Mesenchymal stem cell (in vitro differentiated cells and primary cell): Measurements from ENCODE around the gene SEC11A.
A peak's percentile ranks its signal among the peaks of the same experiment; 100 is the strongest.

Experiments used
- DNase-seq: peaks from one replicate; pipeline ENCODE4 v3.0.0-alpha.2; 2013
- H2AFZ ChIP-seq: one replicate; pipeline ENCODE4 v1.6.1; 2013; ENCODE audit warnings: low read depth, mild to moderate bottlenecking, control low read depth, inconsistent platforms, low read length, moderate library complexity
- H2AK5ac ChIP-seq: 2 replicates; pipeline ENCODE4 v1.6.1; 2013; ENCODE audit warnings: low read length, moderate library complexity, mild to moderate bottlenecking, inconsistent platforms; ENCODE audit not compliant: severe bottlenecking
- H2BK120ac ChIP-seq: one replicate; pipeline ENCODE4 v1.6.1; 2013; ENCODE audit warnings: low read depth, mild to moderate bottlenecking, inconsistent platforms, low read length, moderate library complexity
- H2BK12ac ChIP-seq, 2 experiments: one replicate each; pipeline ENCODE4 v1.6.1; 2013; ENCODE audit warnings: inconsistent platforms in 2 of 2, low read length in 2 of 2, mild to moderate bottlenecking in 2 of 2, moderate library complexity in 2 of 2, control low read depth in 1 of 2
- H2BK15ac ChIP-seq: one replicate; pipeline ENCODE4 v1.6.1; 2013; ENCODE audit warnings: mild to moderate bottlenecking, low read depth, inconsistent platforms; ENCODE audit not compliant: poor library complexity, severe bottlenecking
- H2BK5ac ChIP-seq: 2 replicates; pipeline ENCODE4 v1.6.1; 2013; ENCODE audit warnings: low read depth, mild to moderate bottlenecking, low read length, control low read depth, inconsistent platforms; ENCODE audit not compliant: poor library complexity, severe bottlenecking
- H3K14ac ChIP-seq, 2 experiments: one replicate each; pipeline ENCODE4 v1.6.1; 2013; ENCODE audit warnings: inconsistent platforms in 2 of 2, low read length in 2 of 2, control low read depth in 1 of 2, mild to moderate bottlenecking in 1 of 2, moderate library complexity in 1 of 2
- H3K18ac ChIP-seq, 2 experiments: one replicate each; pipeline ENCODE4 v1.6.1; 2013; ENCODE audit warnings: inconsistent platforms in 2 of 2, low read length in 2 of 2, control low read depth in 1 of 2, low read depth in 1 of 2, mild to moderate bottlenecking in 1 of 2
- H3K23ac ChIP-seq, 2 experiments: one replicate each; pipeline ENCODE4 v1.6.1; 2013; ENCODE audit warnings: inconsistent platforms in 2 of 2, low read length in 2 of 2, mild to moderate bottlenecking in 2 of 2, moderate library complexity in 2 of 2, control low read depth in 1 of 2
- H3K27ac ChIP-seq: 2 replicates; pipeline ENCODE4 v1.5.1; 2013; ENCODE audit warnings: mild to moderate bottlenecking, moderate library complexity, low read length, control low read depth, inconsistent platforms; ENCODE audit not compliant: poor library complexity, severe bottlenecking
- H3K27me3 ChIP-seq, 2 experiments: 2 replicates each; pipeline versions ENCODE4 v1.6.1 to v1.7.0; 2013; ENCODE audit warnings: low read length in 2 of 2, mild to moderate bottlenecking in 2 of 2, moderate library complexity in 2 of 2, control low read depth in 1 of 2, inconsistent platforms in 1 of 2; ENCODE audit not compliant: control insufficient read depth in 1 of 2, insufficient read depth in 1 of 2
- H3K36me3 ChIP-seq, 2 experiments: 2 replicates each; pipeline versions ENCODE4 v1.6.1 to v1.7.0; 2013; ENCODE audit warnings: low read length in 2 of 2, control low read depth in 1 of 2, inconsistent platforms in 1 of 2, low read depth in 1 of 2, mild to moderate bottlenecking in 1 of 2; ENCODE audit not compliant: insufficient read depth in 2 of 2, control insufficient read depth in 1 of 2
- H3K4ac ChIP-seq, 2 experiments: one replicate each; pipeline ENCODE4 v1.6.1; 2013; ENCODE audit warnings: inconsistent platforms in 2 of 2, low read length in 2 of 2, mild to moderate bottlenecking in 2 of 2, moderate library complexity in 2 of 2, control low read depth in 1 of 2, low read depth in 1 of 2
- H3K4me1 ChIP-seq: 2 replicates; pipeline ENCODE4 v1.6.1; 2013; ENCODE audit warnings: low read depth, low read length, control low read depth; ENCODE audit not compliant: control insufficient read depth, insufficient read depth
- H3K4me2 ChIP-seq: 2 replicates; pipeline ENCODE4 v1.6.1; 2013; ENCODE audit warnings: low read length, mild to moderate bottlenecking, inconsistent platforms; ENCODE audit not compliant: poor library complexity, severe bottlenecking
- H3K4me3 ChIP-seq, 2 experiments: 2 replicates each; pipeline versions ENCODE4 v1.5.1 to v1.7.0; 2013; ENCODE audit warnings: low read length in 2 of 2, mild to moderate bottlenecking in 2 of 2, control low read depth in 1 of 2, low read depth in 1 of 2; ENCODE audit not compliant: insufficient read depth in 1 of 2
- H3K79me1 ChIP-seq: replicated peaks from 2 replicates; pipeline ENCODE4 v1.6.1; 2013; ENCODE audit warnings: mild to moderate bottlenecking, control low read depth, low read length, inconsistent platforms; ENCODE audit not compliant: poor library complexity, severe bottlenecking
- H3K9ac ChIP-seq: 2 replicates; pipeline ENCODE4 v1.7.0; 2013; ENCODE audit warnings: mild to moderate bottlenecking, low read length, moderate library complexity
- H3K9me3 ChIP-seq: 2 replicates; pipeline ENCODE4 v1.7.0; 2013; ENCODE audit warnings: mild to moderate bottlenecking, low read length; ENCODE audit not compliant: control insufficient read depth
- H4K8ac ChIP-seq: one replicate; pipeline ENCODE4 v1.6.1; 2013; ENCODE audit warnings: inconsistent platforms, mild to moderate bottlenecking, low read length, moderate library complexity
- H4K91ac ChIP-seq: one replicate; pipeline ENCODE4 v1.6.1; 2013; ENCODE audit warnings: mild to moderate bottlenecking, low read length, inconsistent platforms
- WGBS: methylation state at CpG from one replicate; pipeline ENCODE4 v1.1.7; 2013; ENCODE audit warnings: mixed read lengths; 5-methylcytosine and 5-hydroxymethylcytosine counted together

The SEC11A gene

DNA sequence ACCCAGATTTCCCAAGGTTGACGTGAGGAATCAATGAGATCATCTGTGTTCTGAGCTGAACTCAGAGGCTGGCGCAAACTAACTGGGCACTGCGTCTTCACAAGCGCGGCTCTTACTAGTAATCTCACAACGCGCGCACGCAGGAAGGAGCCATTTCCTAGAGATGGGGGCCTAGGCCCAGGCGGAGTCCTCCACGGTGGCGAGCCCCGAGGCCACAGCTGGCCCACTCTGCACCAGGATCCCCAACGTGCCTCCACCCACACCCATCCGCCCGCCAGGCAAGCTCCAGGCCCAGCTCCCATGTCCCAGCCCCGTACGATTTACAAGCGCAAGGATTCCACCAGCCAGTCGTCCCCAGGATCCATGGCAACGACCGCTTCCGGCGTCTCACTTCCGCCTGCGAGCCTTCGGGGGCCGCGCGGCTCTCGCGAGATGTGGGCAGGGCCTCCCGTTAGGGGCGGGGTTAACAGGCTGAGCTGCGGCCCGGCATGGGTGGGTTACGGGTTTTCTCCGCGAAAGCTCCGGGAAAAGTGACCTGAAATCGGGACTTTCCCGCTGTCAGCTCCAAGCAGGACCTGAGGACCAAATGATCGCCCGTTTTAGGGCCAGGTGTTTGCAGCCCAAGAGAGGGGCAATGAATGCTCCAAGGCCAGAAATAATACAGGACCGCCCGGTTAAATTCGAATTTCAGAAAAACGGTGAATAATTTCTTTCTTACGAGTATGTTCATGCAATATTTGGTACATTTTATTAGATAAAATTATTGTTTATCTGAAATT, 61.8 kb downstream of the SEC11A start, which contains the start of gene WDR73:
WDR73 (minus strand) TSS at position 374 of the 779 bp plus-strand sequence; CDS start at position 365, 9 bp downstream.
- peak within 1 kb of the TSS; percentile 95 to 97 for H3K4me3 ChIP-seq
- peak within 1 kb of the TSS; percentile 88 for H2AK5ac ChIP-seq
- peak within 1 kb of the TSS; percentile 95 to 99 for H3K18ac ChIP-seq
- DNase-seq = peak; percentile 96
- H3K14ac ChIP-seq = peak within 1 kb of the TSS in 1 of 2 experiments; percentile 100
- H2BK15ac ChIP-seq = peak within 1 kb of the TSS; percentile 91
- no peaks in the 10 kb centered on the region for H3K27me3 ChIP-seq
- H2BK5ac ChIP-seq = no peak within 1 kb of the TSS
- H3K4me1 ChIP-seq = peaks cover 25% of the 10 kb centered on the region
- no peaks in the 10 kb centered on the region for H3K9me3 ChIP-seq
- peak within 1 kb of the TSS; percentile 90 for H3K4me2 ChIP-seq
- peak within 1 kb of the TSS; percentile 94 for H2AFZ ChIP-seq
- H3K36me3 ChIP-seq = peaks cover 26 to 28% of the 10 kb centered on the region in 2 experiments
- peaks cover 21% of the 10 kb centered on the region for H3K79me1 ChIP-seq
- H2BK12ac ChIP-seq = no peak within 1 kb of the TSS
- H3K27ac ChIP-seq = peak within 1 kb of the TSS; percentile 94
- peak within 1 kb of the TSS; percentile 86 to 94 for H3K4ac ChIP-seq
- H4K91ac ChIP-seq = peak within 1 kb of the TSS; percentile 86
- peak within 1 kb of the TSS; percentile 97 for H4K8ac ChIP-seq
- peak within 1 kb of the TSS; percentile 95 for H3K9ac ChIP-seq
- peak within 1 kb of the TSS in 1 of 2 experiments; percentile 63 for H3K23ac ChIP-seq
- no peak within 1 kb of the TSS for H2BK120ac ChIP-seq
- WGBS = under 1% methylated on average over 44 of the region's 49 CpGs

DNA sequence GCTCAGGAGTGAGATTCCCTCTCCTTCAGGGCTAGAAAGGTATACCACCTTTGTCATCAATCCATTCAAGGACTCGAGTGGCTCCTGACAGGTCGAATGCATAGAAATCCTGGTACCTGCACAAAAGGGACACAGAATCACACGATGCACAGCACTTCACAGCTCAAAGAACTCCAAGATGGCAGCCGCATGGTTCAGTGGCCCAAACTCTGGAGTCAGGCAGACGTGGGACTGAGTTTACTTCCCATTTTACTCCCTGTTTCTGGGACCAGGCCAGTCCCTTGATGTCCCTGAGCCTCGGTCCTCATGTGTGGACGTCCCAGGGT, 62.4 kb downstream of the SEC11A start:
- peak overlapping the region; percentile 97 for H4K8ac ChIP-seq
- H3K4ac ChIP-seq = peak overlapping the region; percentile 6 to 86
- no peak overlapping the region for H3K14ac ChIP-seq
- H3K4me3 ChIP-seq = peak overlapping the region; percentile 95 to 97
- no peaks in the 10 kb centered on the region for H3K9me3 ChIP-seq
- H2BK15ac ChIP-seq = no peak overlapping the region
- H3K4me2 ChIP-seq = peak overlapping the region; percentile 90
- 47% methylated on average over 7 of the region's 7 CpGs for WGBS
- peaks cover 29 to 34% of the 10 kb centered on the region in 2 experiments for H3K36me3 ChIP-seq
- DNase-seq = no peak
- H3K4me1 ChIP-seq = peaks cover 22% of the 10 kb centered on the region
- no peak overlapping the region for H2BK120ac ChIP-seq
- H2BK5ac ChIP-seq = no peak overlapping the region
- H3K27me3 ChIP-seq = no peaks in the 10 kb centered on the region
- peak overlapping the region; percentile 95 to 99 for H3K18ac ChIP-seq
- no peak overlapping the region for H3K23ac ChIP-seq
- H2BK12ac ChIP-seq = no peak overlapping the region
- peak overlapping the region; percentile 94 for H2AFZ ChIP-seq
- H2AK5ac ChIP-seq = peak overlapping the region; percentile 88
- peak overlapping the region; percentile 84 for H3K27ac ChIP-seq
- peaks cover 24% of the 10 kb centered on the region for H3K79me1 ChIP-seq
- H3K9ac ChIP-seq = peak overlapping the region; percentile 95
- peak overlapping the region; percentile 86 for H4K91ac ChIP-seq

DNA sequence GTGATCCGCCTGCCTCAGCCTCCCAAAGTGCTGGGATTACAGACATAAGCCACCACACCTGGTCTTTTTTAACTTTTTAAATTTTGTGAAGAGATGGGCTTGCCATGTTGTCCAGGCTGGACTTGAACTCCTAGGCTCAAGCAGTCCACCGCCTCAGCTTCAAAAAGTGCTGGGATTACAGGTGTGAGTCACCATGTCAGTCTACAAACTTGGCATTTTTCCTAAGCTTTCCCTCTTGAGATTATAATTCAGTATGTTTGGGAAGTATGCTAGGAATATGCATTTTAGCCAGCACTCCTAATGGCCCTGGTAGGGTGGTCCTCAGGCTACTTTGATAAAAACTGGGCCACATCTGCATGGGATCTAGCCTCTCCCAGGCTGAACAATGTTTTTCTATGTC, 66.2 kb downstream of the SEC11A start:
- no peak overlapping the region for H3K23ac ChIP-seq
- no peak overlapping the region for H3K14ac ChIP-seq
- H3K4ac ChIP-seq = no peak overlapping the region
- H2BK12ac ChIP-seq = no peak overlapping the region
- no peak overlapping the region for H3K4me3 ChIP-seq
- H2AK5ac ChIP-seq = no peak overlapping the region
- peak; percentile 21 for DNase-seq
- no peak overlapping the region for H2BK120ac ChIP-seq
- H2BK5ac ChIP-seq = no peak overlapping the region
- H3K9me3 ChIP-seq = no peaks in the 10 kb centered on the region
- H2AFZ ChIP-seq = no peak overlapping the region
- peaks cover 10% of the 10 kb centered on the region for H3K4me1 ChIP-seq
- H3K79me1 ChIP-seq = peaks cover 41% of the 10 kb centered on the region
- H3K27me3 ChIP-seq = no peaks in the 10 kb centered on the region
- H4K91ac ChIP-seq = no peak overlapping the region
- H3K27ac ChIP-seq = no peak overlapping the region
- H3K18ac ChIP-seq = no peak overlapping the region
- no peak overlapping the region for H3K9ac ChIP-seq
- no peak overlapping the region for H2BK15ac ChIP-seq
- no peak overlapping the region for H4K8ac ChIP-seq
- H3K36me3 ChIP-seq = peaks cover 57 to 69% of the 10 kb centered on the region in 2 experiments
- 100% methylated on average over 1 of the region's 2 CpGs for WGBS
- H3K4me2 ChIP-seq = no peak overlapping the region

DNA sequence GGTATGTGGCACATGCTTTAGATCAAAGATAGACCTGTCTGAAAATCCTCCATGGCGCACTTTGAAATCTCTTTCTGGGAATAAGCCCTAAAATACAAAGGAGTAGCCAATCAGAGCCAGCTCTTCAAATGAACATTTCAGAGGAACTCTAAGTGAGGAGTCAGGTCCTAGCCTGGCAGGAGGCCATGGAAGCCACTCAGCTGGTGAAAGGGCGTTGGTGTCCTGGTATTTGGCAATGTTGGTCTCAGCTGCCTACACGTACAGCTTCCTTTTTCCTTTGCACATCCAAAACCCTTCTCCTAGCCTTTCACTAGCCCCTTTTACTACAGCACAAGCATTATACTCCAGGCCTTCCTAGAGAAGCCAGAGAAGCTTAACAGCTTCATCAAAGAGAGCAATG, 67.4 kb downstream of the SEC11A start:
- no peak overlapping the region for H3K9ac ChIP-seq
- no peak overlapping the region for H3K4ac ChIP-seq
- H3K27ac ChIP-seq = no peak overlapping the region
- H2AK5ac ChIP-seq = no peak overlapping the region
- no peak overlapping the region for H2AFZ ChIP-seq
- no peak overlapping the region for H3K23ac ChIP-seq
- no peak overlapping the region for H3K18ac ChIP-seq
- no peak overlapping the region for H2BK5ac ChIP-seq
- peaks cover 10% of the 10 kb centered on the region for H3K4me1 ChIP-seq
- H3K27me3 ChIP-seq = no peaks in the 10 kb centered on the region
- no peak overlapping the region for H4K8ac ChIP-seq
- peaks cover 68 to 78% of the 10 kb centered on the region in 2 experiments for H3K36me3 ChIP-seq
- no peak overlapping the region for H2BK12ac ChIP-seq
- no peak overlapping the region for H3K4me2 ChIP-seq
- no peak overlapping the region for H2BK15ac ChIP-seq
- H2BK120ac ChIP-seq = no peak overlapping the region
- no peak overlapping the region for H4K91ac ChIP-seq
- no peaks in the 10 kb centered on the region for H3K9me3 ChIP-seq
- H3K14ac ChIP-seq = no peak overlapping the region
- WGBS = 92% methylated on average over 3 of the region's 3 CpGs
- peaks cover 41% of the 10 kb centered on the region for H3K79me1 ChIP-seq
- no peak overlapping the region for H3K4me3 ChIP-seq
- DNase-seq = no peak
